K562 (cell line): ENCODE data around the gene ZNF277. TPM values are rescaled to one million over a fixed set of nuclear protein-coding genes. Genes with fewer than 3 reads are reported as not detected.

Experiments used
- ATAC-seq: fragments of 200-7000 bp; cut with Tn5 transposase; 3 replicates; pipeline ENCODE4 v1.9.1; 2020; ENCODE audit warnings: moderate library complexity
- BruUV-seq: library from RNA; stranded (reverse); fragments of 400-500 nt; replicated peaks from 2 replicates; lab custom pipeline; 2021; lab: Mats Ljungman, UMichigan
- CTCF ChIA-PET: fragments of 300-600 bp; formaldehyde crosslinking; extraction: SDS; loops from one replicate; lab custom pipeline; 2021; ENCODE audit warnings: low intra/inter-chr PET ratio; lab: Yijun Ruan, JAX
- POLR2A ChIA-PET: fragments of 300-600, 350-650 bp; sonication (Branson Sonifier 250); formaldehyde crosslinking; extraction: SDS; loops from one replicate; lab custom pipeline; 2021; ENCODE audit warnings: antibody characterized with exemption, inconsistent platforms; lab: Yijun Ruan, JAX
- DNase-seq, 4 experiments: peaks; one replicate each; pipeline versions ENCODE4 v3.0.0 to v3.0.0-alpha.2; 2011 to 2018; ENCODE audit warnings: low spot score in 3 of 4, mixed read lengths in 3 of 4; ENCODE audit errors: extremely low read depth in 1 of 4
- FAIRE-seq: peaks from 2 replicates; lab custom pipeline; 2011; peaks lifted over from hg19 to GRCh38; lab: Jason Lieb, UNC
- H2AFZ ChIP-seq: 2 replicates; pipeline ENCODE4 v1.6.0; 2011; ENCODE audit warnings: low read depth, low read length, control low read depth, inconsistent platforms
- H3K27ac ChIP-seq: fragments of 200-600 bp; 3 replicates; pipeline ENCODE4 v1.8.0; 2011; ENCODE audit warnings: low read depth, mild to moderate bottlenecking, control low read depth, inconsistent platforms, low read length, moderate library complexity, mixed read lengths; ENCODE audit errors: extremely low read depth
- H3K27me3 ChIP-seq, 2 experiments: fragments of 300-600 bp in 1 of 2; 2 replicates in 1 of 2; 3 replicates in 1 of 2; pipeline versions ENCODE4 v1.6.0 to v1.8.0; 2011; ENCODE audit warnings: inconsistent platforms in 2 of 2, low read length in 2 of 2, mild to moderate bottlenecking in 1 of 2, mixed read lengths in 1 of 2, moderate library complexity in 1 of 2; ENCODE audit not compliant: control insufficient read depth in 2 of 2, insufficient read depth in 2 of 2
- H3K36me3 ChIP-seq: fragments of 300-600 bp; 3 replicates; pipeline ENCODE4 v1.8.0; 2011; ENCODE audit warnings: mild to moderate bottlenecking, low read length, inconsistent platforms; ENCODE audit not compliant: control insufficient read depth, insufficient read depth
- H3K4me1 ChIP-seq, 2 experiments: fragments of 200-600 bp in 1 of 2; replicated peaks in 1 of 2; 2 replicates in 1 of 2; 3 replicates in 1 of 2; pipeline versions ENCODE4 v1.5.1 to v1.8.0; 2011; ENCODE audit warnings: inconsistent platforms in 2 of 2, low read length in 2 of 2, mild to moderate bottlenecking in 1 of 2, mixed read lengths in 1 of 2, moderate library complexity in 1 of 2; ENCODE audit not compliant: control insufficient read depth in 2 of 2, insufficient read depth in 2 of 2
- H3K4me2 ChIP-seq: 2 replicates; pipeline ENCODE4 v1.6.1; 2011; ENCODE audit warnings: low read length, control low read depth, inconsistent platforms, mixed read lengths; ENCODE audit not compliant: insufficient read depth
- H3K4me3 ChIP-seq: fragments of 200-600 bp; sonication (generic), shearing (Covaris generic); 2 replicates; pipeline ENCODE4 v1.5.1; 2016; ENCODE audit warnings: control low read depth, inconsistent platforms
- H3K79me2 ChIP-seq: fragments of 200-600 bp; 3 replicates; pipeline ENCODE4 v1.8.0; 2011; ENCODE audit warnings: low read length, inconsistent platforms; ENCODE audit not compliant: control insufficient read depth, insufficient read depth
- H3K9ac ChIP-seq, 2 experiments: 2 replicates each; pipeline versions ENCODE4 v1.6.0 to v1.6.1; 2011; ENCODE audit warnings: low read depth in 2 of 2, low read length in 2 of 2, control low read depth in 1 of 2, inconsistent platforms in 1 of 2, mild to moderate bottlenecking in 1 of 2, mixed read lengths in 1 of 2; ENCODE audit not compliant: insufficient read depth in 1 of 2
- H3K9me1 ChIP-seq: one replicate; pipeline ENCODE4 v1.6.0; 2011; ENCODE audit warnings: inconsistent platforms, mild to moderate bottlenecking, low read length, moderate library complexity; ENCODE audit not compliant: control insufficient read depth, insufficient read depth
- H3K9me3 ChIP-seq: replicated peaks from 2 replicates; pipeline ENCODE4 v1.5.1; 2011; ENCODE audit warnings: low read depth, low read length, inconsistent platforms; ENCODE audit not compliant: control insufficient read depth, insufficient read depth
- H4K20me1 ChIP-seq: replicated peaks from 2 replicates; pipeline ENCODE4 v1.6.1; 2011; ENCODE audit warnings: low read length, inconsistent platforms, mixed read lengths; ENCODE audit not compliant: control insufficient read depth, insufficient read depth
- CREBBP ChIP-seq: IDR thresholded peaks from one replicate; pipeline ENCODE4 v1.6.1; 2012; ENCODE audit warnings: low read depth, mild to moderate bottlenecking, control low read depth, inconsistent platforms, low read length
- FOXA3 ChIP-seq, 2 experiments: fragments of 450-650 bp in 1 of 2; sonication (generic) in 1 of 2; formaldehyde crosslinking; IDR thresholded peaks in 1 of 2; conservative IDR thresholded peaks in 1 of 2; 2 replicates each; pipeline versions ENCODE4 v1.4.0 to v1.8.0; 2020 to 2022; ENCODE audit warnings: mild to moderate bottlenecking in 2 of 2, missing genetic modification reagents in 1 of 2
- KHSRP ChIP-seq: fragments of 450-650 bp; IDR thresholded peaks from 2 replicates; pipeline ENCODE4 v1.6.1; 2017
- MTA2 ChIP-seq: fragments of 450-650 bp; IDR thresholded peaks from 2 replicates; pipeline ENCODE4 v1.6.1; 2016; ENCODE audit warnings: low read depth
- NCOA2 ChIP-seq, 2 experiments: fragments of 450-650 bp; IDR thresholded peaks; 2 replicates each; pipeline ENCODE4 v1.6.1; 2018; ENCODE audit warnings: mild to moderate bottlenecking in 2 of 2, moderate library complexity in 1 of 2; ENCODE audit not compliant: partially characterized antibody in 2 of 2
- PYGO2 ChIP-seq: fragments of 450-650 bp; IDR thresholded peaks from 2 replicates; pipeline ENCODE4 v1.6.1; 2016; ENCODE audit warnings: mild to moderate bottlenecking, missing genetic modification characterization, moderate library complexity, missing compliant biosample characterization
- RFX5 ChIP-seq: IDR thresholded peaks from 2 replicates; pipeline ENCODE4 v1.6.1; 2011; ENCODE audit warnings: low read depth, mild to moderate bottlenecking, improper control_type of control experiment, low read length
- SMC3 ChIP-seq: conservative IDR thresholded peaks from 2 replicates; pipeline ENCODE4 v1.6.1; 2011; ENCODE audit warnings: low read depth, low read length, improper control_type of control experiment; ENCODE audit not compliant: insufficient read depth
- ZNF140 ChIP-seq: fragments of 250-450 bp; sonication (Bioruptor Pico); IDR thresholded peaks from 2 replicates; pipeline ENCODE4 v1.8.0; 2021; ENCODE audit warnings: moderate library complexity, mild to moderate bottlenecking, inconsistent platforms
- ZNF592 ChIP-seq: fragments of 450-650 bp; IDR thresholded peaks from 2 replicates; pipeline ENCODE4 v1.6.1; 2017; ENCODE audit warnings: antibody characterized with exemption, mild to moderate bottlenecking
- ZNF780A ChIP-seq: fragments of 250-450 bp; sonication (Bioruptor Pico); IDR thresholded peaks from 2 replicates; pipeline ENCODE4 v1.5.0; 2021; ENCODE audit warnings: mild to moderate bottlenecking
- in situ Hi-C: fragments of 300-500 bp; cut with MboI; formaldehyde crosslinking; loops from 4 replicates; pipeline ENCODE4 v1.15.0; 2018; ENCODE audit warnings: inconsistent platforms, mixed read lengths
- intact Hi-C: fragments of 100-400 bp; cut with micrococcal nuclease; formaldehyde crosslinking; loops from 2 replicates; pipeline ENCODE4 v1.14.2; 2022
- polyA plus RNA-seq, 8 experiments: library from polyadenylated mRNA; depleted of rRNA in 4 of 8; stranded (reverse) in 5 of 8; unstranded in 3 of 8; fragments of >200 nt; fragmentation: Nextera tagmentation in 2 of 8; fragmentation: Illumina TruSeq in 1 of 8; extraction: Ambion mirVana in 2 of 8; extraction: Trizol in 1 of 8; gene quantifications; 2 replicates each; pipeline versions ENCODE4 v1.2.1 to v1.2.3, GENCODE V29; 2011 to 2014; ENCODE audit warnings: inconsistent platforms in 1 of 8, missing spikeins in 1 of 8
- total RNA-seq, 7 experiments: library from RNA; depleted of rRNA in 6 of 7; stranded (reverse); fragments of >200 nt in 6 of 7; fragmentation: Illumina TruSeq in 2 of 7; extraction: Trizol in 2 of 7; gene quantifications; 2 replicates each; pipeline versions ENCODE4 v1.2.1 to v1.2.3, GENCODE V29; 2011 to 2021; ENCODE audit warnings: low replicate concordance in 1 of 7
- TF ChIP-seq, protein P1 (sequence below): fragments of 200-800 bp; sonication (Bioruptor generic); IDR thresholded peaks from 2 replicates; pipeline ENCODE4 v1.6.1; 2017; ENCODE audit warnings: missing genetic modification characterization, missing compliant biosample characterization
- TF ChIP-seq, protein P2 (sequence below): sonication (generic); formaldehyde crosslinking; IDR thresholded peaks from 2 replicates; pipeline ENCODE4 v1.8.1; 2023; ENCODE audit warnings: mild to moderate bottlenecking, missing genetic modification reagents

ZNF277 gene
- total and polyA plus RNA-seq, 9 of the 15 experiments (the other 6 are each of a cell fraction or from before 2014, with no cell fraction given), result 18.8 to 33.5 (median 27.7) TPM

DNA sequence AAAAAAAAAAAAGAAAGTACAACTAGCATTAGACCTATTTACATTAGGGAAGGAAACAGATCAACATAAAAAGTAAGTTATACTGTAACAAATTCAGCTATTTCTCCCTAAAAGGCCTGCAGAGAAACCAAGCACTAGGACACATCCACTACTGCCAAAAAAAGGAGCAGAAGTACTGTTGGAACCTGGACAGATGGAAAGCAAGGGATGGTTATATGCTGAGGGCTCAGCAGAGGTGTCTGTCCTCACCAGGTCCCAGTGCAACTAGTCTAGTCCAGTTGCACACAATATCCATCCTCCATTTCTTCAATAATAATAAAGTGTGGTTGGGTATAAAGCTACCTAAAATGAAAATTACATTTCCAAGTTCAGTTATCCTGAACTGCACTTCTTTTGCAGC is 140.6 kb downstream of the ZNF277 start:
- H3K79me2 ChIP-seq, result no peaks in the 10 kb centered on the region
- FAIRE-seq, result no peak
- no peak for DNase-seq
- peaks cover 4% of the 10 kb centered on the region; the same call in 2 of the 3 replicates for H3K36me3 ChIP-seq
- intact Hi-C loops, result no loop called here
- H3K4me1 ChIP-seq, result no peaks in the 10 kb centered on the region
- H4K20me1 ChIP-seq, result no peaks in the 10 kb centered on the region
- CTCF ChIA-PET, result no interaction called here
- no peak for TF ChIP-seq SMC3
- TF ChIP-seq, protein P1, sequence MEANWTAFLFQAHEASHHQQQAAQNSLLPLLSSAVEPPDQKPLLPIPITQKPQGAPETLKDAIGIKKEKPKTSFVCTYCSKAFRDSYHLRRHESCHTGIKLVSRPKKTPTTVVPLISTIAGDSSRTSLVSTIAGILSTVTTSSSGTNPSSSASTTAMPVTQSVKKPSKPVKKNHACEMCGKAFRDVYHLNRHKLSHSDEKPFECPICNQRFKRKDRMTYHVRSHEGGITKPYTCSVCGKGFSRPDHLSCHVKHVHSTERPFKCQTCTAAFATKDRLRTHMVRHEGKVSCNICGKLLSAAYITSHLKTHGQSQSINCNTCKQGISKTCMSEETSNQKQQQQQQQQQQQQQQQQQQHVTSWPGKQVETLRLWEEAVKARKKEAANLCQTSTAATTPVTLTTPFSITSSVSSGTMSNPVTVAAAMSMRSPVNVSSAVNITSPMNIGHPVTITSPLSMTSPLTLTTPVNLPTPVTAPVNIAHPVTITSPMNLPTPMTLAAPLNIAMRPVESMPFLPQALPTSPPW (CRISPR knock-in tag), result no peak
- TF ChIP-seq PYGO2, result no peak
- TF ChIP-seq, protein P2, sequence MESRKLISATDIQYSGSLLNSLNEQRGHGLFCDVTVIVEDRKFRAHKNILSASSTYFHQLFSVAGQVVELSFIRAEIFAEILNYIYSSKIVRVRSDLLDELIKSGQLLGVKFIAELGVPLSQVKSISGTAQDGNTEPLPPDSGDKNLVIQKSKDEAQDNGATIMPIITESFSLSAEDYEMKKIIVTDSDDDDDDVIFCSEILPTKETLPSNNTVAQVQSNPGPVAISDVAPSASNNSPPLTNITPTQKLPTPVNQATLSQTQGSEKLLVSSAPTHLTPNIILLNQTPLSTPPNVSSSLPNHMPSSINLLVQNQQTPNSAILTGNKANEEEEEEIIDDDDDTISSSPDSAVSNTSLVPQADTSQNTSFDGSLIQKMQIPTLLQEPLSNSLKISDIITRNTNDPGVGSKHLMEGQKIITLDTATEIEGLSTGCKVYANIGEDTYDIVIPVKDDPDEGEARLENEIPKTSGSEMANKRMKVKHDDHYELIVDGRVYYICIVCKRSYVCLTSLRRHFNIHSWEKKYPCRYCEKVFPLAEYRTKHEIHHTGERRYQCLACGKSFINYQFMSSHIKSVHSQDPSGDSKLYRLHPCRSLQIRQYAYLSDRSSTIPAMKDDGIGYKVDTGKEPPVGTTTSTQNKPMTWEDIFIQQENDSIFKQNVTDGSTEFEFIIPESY (CRISPR knock-in tag), result no peak
- no peak for TF ChIP-seq ZNF140 (CRISPR knock-in tag)
- TF ChIP-seq KHSRP, result no peak
- TF ChIP-seq CREBBP, result no peak
- TF ChIP-seq NCOA2 (IDR thresholded peaks at IDR 0.05; ENCODE audit: partially characterized antibody in 2 of 2), result no peak
- TF ChIP-seq RFX5, result no peak
- no peak for TF ChIP-seq ZNF780A (CRISPR knock-in tag)
- no peak for TF ChIP-seq MTA2
- TF ChIP-seq ZNF592, result no peak
- TF ChIP-seq FOXA3 (CRISPR knock-in tag; conservative IDR thresholded peaks at IDR 0.05 in 1 of 2, IDR thresholded peaks at IDR 0.05 in 1 of 2), result no peak
- no peak for ATAC-seq
- H3K27ac ChIP-seq, result no peak overlapping the region
- H3K4me2 ChIP-seq, result no peak overlapping the region
- H3K27me3 ChIP-seq, result peaks cover 1 to 4% of the 10 kb centered on the region in 2 experiments; a peak in 1 of 5 replicates
- POLR2A ChIA-PET, result interaction anchor here (1.2 kb wide), 1 partner anchor 11 kb away, joined by 4 read pairs; no protein-coding TSS in a partner anchor
- no TSS peak for BruUV-seq
- no peak overlapping the region for H2AFZ ChIP-seq
- no peak overlapping the region for H3K4me3 ChIP-seq
- H3K9ac ChIP-seq, result no peak overlapping the region
- in situ Hi-C loops, result no loop called here
- H3K9me1 ChIP-seq, result no peaks in the 10 kb centered on the region
- H3K9me3 ChIP-seq, result no peaks in the 10 kb centered on the region
